Pancreas (tissue), 10 donors: Measurements from ENCODE around the gene ACYP2. TPM values are rescaled to one million over a fixed set of nuclear protein-coding genes. Genes with fewer than 3 reads are reported as not detected.

Experiments
- ATAC-seq, 4 donors: fragments of 200-7000 bp; cut with Tn5 transposase; one replicate each; pipeline versions ENCODE4 v1.8.0 to v1.9.1; 2020; ENCODE audit warnings: mild to moderate bottlenecking in 4 of 4, moderate library complexity in 4 of 4
- DNase-seq, 6 donors: peaks; one replicate each; pipeline ENCODE4 v3.0.0-alpha.2; 2020
- FAIRE-seq: peaks from 2 replicates; lab custom pipeline; 2012; peaks lifted over from hg19 to GRCh38; lab: Jason Lieb, UNC
- H3K27ac ChIP-seq, 4 donors: fragments of 200-600 bp; sonication (generic); 1 replicate in 3 of 4; 2 replicates in 1 of 4; pipeline versions ENCODE4 v1.5.0 to v1.8.0; 2020
- H3K27me3 ChIP-seq, 4 donors: fragments of 200-600 bp; one replicate each; pipeline ENCODE4 v1.8.0; 2021
- H3K36me3 ChIP-seq, 3 donors: fragments of 200-600 bp; sonication (generic) in 1 of 3; one replicate each; pipeline versions ENCODE4 v1.5.0 to v1.8.0; 2020 to 2021
- H3K4me1 ChIP-seq, 3 donors: fragments of 200-600 bp; one replicate each; pipeline ENCODE4 v1.8.0; 2021
- H3K4me3 ChIP-seq, 4 donors: fragments of 200-600 bp; sonication (generic) in 2 of 4; one replicate each; pipeline versions ENCODE4 v1.5.0 to v1.8.0; 2020 to 2021
- H3K9me3 ChIP-seq, 4 donors: fragments of 200-600 bp; one replicate each; pipeline ENCODE4 v1.8.0; 2021
- CTCF ChIP-seq, 4 donors: fragments of 200-600 bp; sonication (generic) in 3 of 4; IDR thresholded peaks; one replicate each; pipeline versions ENCODE4 v1.5.0 to v1.8.0; 2021; ENCODE audit warnings: antibody characterized with exemption in 4 of 4
- WGBS, 2 donors: extraction: QIAGEN DNeasy Blood & Tissue Kit; methylation state at CpG; one replicate each; pipeline ENCODE4 v1.1.7; 2013; 5-methylcytosine and 5-hydroxymethylcytosine counted together
- intact Hi-C, 3 donors: fragments of 100-400 bp; cut with DNase I; formaldehyde crosslinking; loops; one replicate each; pipeline versions ENCODE4 v1.11.1 to v1.14.2; 2022
- polyA plus RNA-seq, 2 donors: library from polyadenylated mRNA; stranded (reverse); fragments of 200-250 nt; gene quantifications; one replicate each; pipeline ENCODE4 v1.2.3, GENCODE V29; 2013
- total RNA-seq, 6 donors: library from RNA; stranded (reverse); fragmentation: NEBNext Ultra II Directional in 4 of 6; extraction: Animal tissue kit (Norgen Biotek cat#: 25700) in 4 of 6; gene quantifications; one replicate each; pipeline versions ENCODE4 v1.2.1 to v1.2.4, GENCODE V29; 2021 to 2023
- donor health status: healthy with polysubstance abuse.
- donor health status: DM: no; HTN: no; CAD: no; lungs with moderate emphysema.
- donor health status: DM: no; HTN: no; CAD: no.
- donor health status: control.
- donor health status: control.
- donor health status: Bipolar disorder and iron deficiency.
- donor health status: DM: yes; HTN: yes; CAD: no.
- donor health status: DM: no; HTN: no; CAD: no.
- donor health status: DM: no; HTN: no; CAD: no.
- donor health status: DM: yes; HTN: yes; CAD: no.

The ACYP2 gene
- total and polyA plus RNA-seq, 8 donors, result 8.0 to 18.0 (median 10.4) TPM

GRCh38 chr2:54097124-54097523 lies 18.3 kb upstream of the ACYP2 start:
- intact Hi-C loops, result no loop called here
- FAIRE-seq (no peak), DNase-seq (no peak), ATAC-seq (no peak)
- Histone ChIP-seq H3K9me3 (no peaks in the 10 kb centered on the region), H3K27ac (no peak overlapping the region), H3K36me3 (no peaks in the 10 kb centered on the region), H3K4me1 (no peaks in the 10 kb centered on the region), H3K27me3 (no peaks in the 10 kb centered on the region), H3K4me3 (no peak overlapping the region)
- no peak for TF ChIP-seq CTCF (IDR thresholded peaks at IDR 0.05)

GRCh38 chr2:54099370-54099769 lies 16.0 kb upstream of the ACYP2 start:
- Histone ChIP-seq H3K36me3 (no peaks in the 10 kb centered on the region), H3K27ac (no peak overlapping the region), H3K9me3 (no peaks in the 10 kb centered on the region), H3K4me3 (no peak overlapping the region), H3K27me3 (no peaks in the 10 kb centered on the region), H3K4me1 (no peaks in the 10 kb centered on the region)
- 93 to 96% methylated on average over 4 of the region's 4 CpGs for WGBS, 2 donors
- FAIRE-seq (no peak), DNase-seq (no peak), ATAC-seq (no peak)
- no peak for TF ChIP-seq CTCF (IDR thresholded peaks at IDR 0.05)
- intact Hi-C loops, result no loop called here

- TF ChIP-seq CTCF (IDR thresholded peaks at IDR 0.05), result no peak
- ATAC-seq (no peak), FAIRE-seq (no peak), DNase-seq (no peak)
- H3K9me3 ChIP-seq, result no peaks in the 10 kb centered on the region
- WGBS, 2 donors, result 90 to 94% methylated on average over 6 of the region's 6 CpGs
- no peaks in the 10 kb centered on the region for H3K27me3 ChIP-seq
- H3K27ac ChIP-seq, result no peak overlapping the region
- no peak overlapping the region for H3K4me3 ChIP-seq
- H3K4me1 ChIP-seq, result no peaks in the 10 kb centered on the region
- intact Hi-C loops, result no loop called here
- H3K36me3 ChIP-seq, result no peaks in the 10 kb centered on the region
These were observed 15.4 kb upstream of the ACYP2 start for GRCh38 chr2:54099829-54100585.

- H3K4me3 ChIP-seq, result no peak overlapping the region
- no peak for TF ChIP-seq CTCF (IDR thresholded peaks at IDR 0.05)
- no peak overlapping the region for H3K27ac ChIP-seq
- ATAC-seq (no peak), DNase-seq (no peak), FAIRE-seq (no peak)
- 92 to 97% methylated on average over 2 of the region's 2 CpGs for WGBS, 2 donors
- no peaks in the 10 kb centered on the region for H3K36me3 ChIP-seq
- no peaks in the 10 kb centered on the region for H3K9me3 ChIP-seq
- H3K4me1 ChIP-seq, result no peaks in the 10 kb centered on the region
- H3K27me3 ChIP-seq, result no peaks in the 10 kb centered on the region
- intact Hi-C loops, result no loop called here
These were observed 14.6 kb upstream of the ACYP2 start for GRCh38 chr2:54100772-54101171.
